GM12874 (cell line): ENCODE measurements around the gene CLEC3B.

ENCODE experiments used
- CTCF ChIP-seq: IDR thresholded peaks from 2 replicates; pipeline ENCODE4 v1.5.1; 2011; ENCODE audit warnings: low read depth, mild to moderate bottlenecking, control low read depth, low read length, moderate library complexity; ENCODE audit not compliant: insufficient read depth

CLEC3B gene

GRCh38 chr3:45017821-45018220 lies 8.3 kb upstream of the CLEC3B start:
- no peak for TF ChIP-seq CTCF

GRCh38 chr3:45020534-45020933 lies 5.6 kb upstream of the CLEC3B start:
- no peak for TF ChIP-seq CTCF

GRCh38 chr3:45021524-45022297 lies 4.4 kb upstream of the CLEC3B start:
- TF ChIP-seq CTCF: no peak

- no peak for TF ChIP-seq CTCF
These were observed 2.4 kb upstream of the CLEC3B start for GRCh38 chr3:45023675-45024074.

- no peak for TF ChIP-seq CTCF
These were observed 1.4 kb upstream of the CLEC3B start for GRCh38 chr3:45024542-45025255.

GRCh38 chr3:45026957-45027356 lies 854 bp downstream of the CLEC3B start:
- no peak for TF ChIP-seq CTCF

GRCh38 chr3:45027441-45027840 lies 1.3 kb downstream of the CLEC3B start:
- TF ChIP-seq CTCF: no peak
